GM21786 (cell line): ENCODE results near the gene GATAD2A.
"Not testable (repeated sequence)": the region's sequence is repeated elsewhere in the genome, so short reads cannot be mapped to it uniquely, and the experiment has no call there.

Experiments
- ATAC-seq: cut with Tn5 transposase; IDR thresholded peaks from one replicate; pipeline ENCODE4 v1.9.1; 2021; ENCODE audit not compliant: unreplicated experiment

GATAD2A gene

DNA sequence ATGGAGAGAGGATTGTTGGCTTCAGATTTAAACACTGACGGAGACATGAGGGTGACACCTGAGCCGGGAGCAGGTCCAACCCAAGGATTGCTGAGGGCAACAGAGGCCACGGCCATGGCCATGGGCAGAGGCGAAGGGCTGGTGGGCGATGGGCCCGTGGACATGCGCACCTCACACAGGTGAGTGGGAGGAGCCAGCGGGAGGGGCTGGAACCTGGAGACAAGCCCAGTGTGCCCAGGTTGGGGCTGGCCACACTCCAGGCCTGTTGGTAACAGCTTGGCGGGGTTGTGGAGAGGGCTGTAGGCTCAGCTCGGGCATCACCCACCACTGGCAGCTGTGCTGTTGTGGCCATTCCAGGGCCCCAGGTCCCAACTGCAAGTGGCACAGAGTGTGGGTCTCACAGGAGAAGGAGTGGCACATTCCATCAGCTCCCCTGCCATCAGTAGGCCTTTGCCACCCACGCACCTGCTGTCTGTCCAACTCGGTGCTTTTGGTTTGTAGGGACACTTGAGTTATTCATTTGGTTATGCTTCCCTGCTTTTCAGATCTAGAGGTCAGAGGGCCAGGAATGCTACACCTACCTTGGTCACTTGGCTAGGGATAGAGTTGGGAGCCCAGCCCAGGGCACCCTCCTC lies 60.1 kb downstream of the GATAD2A start:
- ATAC-seq = no peak

DNA sequence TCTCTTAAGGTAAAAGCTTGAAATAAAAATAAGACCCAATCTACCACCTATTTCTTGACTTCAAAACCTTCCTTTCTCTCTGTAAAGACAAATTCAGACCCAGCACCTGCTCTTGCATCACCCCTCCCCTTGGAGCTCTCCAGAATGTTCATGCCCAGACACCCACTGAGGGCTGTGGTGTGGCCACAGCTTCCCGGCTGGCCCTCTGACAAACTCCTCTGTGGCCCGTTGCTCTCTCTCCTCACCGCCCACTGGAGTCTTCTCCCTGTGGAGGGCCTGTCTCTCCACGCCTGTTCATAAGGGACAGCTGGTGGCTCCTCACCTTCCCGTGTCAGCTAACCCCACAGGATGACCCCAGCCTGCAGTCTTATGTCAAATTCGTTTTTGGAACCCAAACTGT lies 60.7 kb downstream of the GATAD2A start:
- no peak for ATAC-seq

DNA sequence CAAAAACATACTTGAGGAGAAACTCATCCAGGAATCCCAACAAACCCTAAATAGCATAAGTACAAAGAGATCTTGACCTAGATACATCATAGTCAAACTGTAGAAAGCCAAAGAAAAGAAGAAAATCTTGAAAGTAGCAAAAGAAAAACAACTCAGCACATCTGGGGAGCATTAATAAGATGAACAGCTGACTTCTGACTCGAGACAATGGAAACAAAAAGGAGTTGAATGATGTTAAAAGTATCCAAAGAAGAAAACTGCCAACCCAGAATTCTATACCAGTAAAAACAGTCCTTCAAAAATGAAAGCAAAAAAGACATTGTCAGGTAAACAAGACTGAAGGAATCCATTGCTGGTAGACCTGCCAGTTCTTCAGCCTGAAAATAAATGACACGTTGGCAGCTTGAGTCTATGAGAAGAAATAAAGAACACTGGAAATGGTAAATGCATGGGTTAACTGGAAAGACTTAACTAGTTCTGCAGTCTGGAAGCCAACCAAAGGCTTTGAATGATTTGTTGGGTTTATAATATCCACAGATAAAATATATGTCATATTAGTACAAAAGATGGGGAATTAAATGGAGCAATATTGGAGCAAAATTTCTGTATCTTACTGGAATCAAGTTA lies 63.1 kb downstream of the GATAD2A start:
- no peak for ATAC-seq

DNA sequence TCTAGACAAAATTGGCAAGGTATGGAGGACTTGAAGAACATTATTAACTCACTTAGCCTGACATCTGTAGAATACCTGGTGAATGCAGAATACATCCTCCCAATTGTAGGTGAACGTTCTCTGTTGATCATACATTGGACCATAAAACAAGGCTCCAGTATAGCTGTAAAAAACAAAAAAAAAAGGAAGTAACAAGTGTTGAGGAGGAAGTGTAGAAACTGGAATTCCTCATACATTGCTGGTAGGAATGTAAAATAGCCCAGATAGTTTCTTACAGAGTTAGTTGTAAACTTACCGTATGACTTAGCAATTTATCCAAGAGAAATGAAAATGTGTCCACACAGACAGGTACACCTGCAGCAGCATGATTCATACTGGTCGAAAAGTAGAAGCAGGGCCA lies 65.1 kb downstream of the GATAD2A start:
- ATAC-seq = no peak

DNA sequence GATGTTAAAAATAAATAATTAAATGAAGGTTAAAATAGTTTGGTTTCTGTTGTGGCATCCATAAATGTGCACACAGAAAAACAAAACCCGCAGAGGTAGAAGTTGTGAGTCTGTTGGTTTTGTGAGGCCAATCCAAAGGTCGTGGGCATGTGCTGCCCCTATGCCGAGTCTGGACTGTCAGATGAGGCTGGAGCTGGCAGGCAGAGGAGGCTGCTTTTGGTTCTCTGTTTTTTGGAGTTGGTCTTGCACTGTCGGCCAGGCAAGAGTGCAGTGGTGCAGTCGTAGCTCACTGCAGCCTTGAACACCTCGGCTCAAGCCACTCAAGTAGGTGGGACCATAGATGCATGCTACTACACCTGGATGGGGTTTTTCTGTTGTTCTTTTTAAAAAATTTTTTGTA lies 66.2 kb downstream of the GATAD2A start:
- no peak for ATAC-seq

DNA sequence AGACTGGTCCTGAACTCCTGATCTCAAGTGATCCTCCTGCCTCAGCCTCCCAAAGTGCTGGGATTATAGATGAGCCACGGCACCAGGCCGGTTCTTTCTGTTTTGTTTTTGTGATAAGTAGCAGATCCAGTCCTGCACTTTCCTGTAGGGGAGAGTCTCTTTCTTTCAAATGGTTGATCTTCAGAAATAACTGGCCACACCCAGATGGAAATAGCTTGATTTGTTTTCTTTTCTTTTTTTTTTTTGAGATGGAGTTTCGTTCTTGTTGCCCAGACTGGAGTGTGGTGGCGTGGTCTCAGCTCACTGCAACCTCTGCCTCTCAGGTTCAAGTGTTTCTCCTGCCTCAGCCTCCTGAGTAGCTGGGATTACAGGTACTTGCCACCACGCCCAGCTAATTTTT lies 66.6 kb downstream of the GATAD2A start:
- ATAC-seq = not testable (repeated sequence)

DNA sequence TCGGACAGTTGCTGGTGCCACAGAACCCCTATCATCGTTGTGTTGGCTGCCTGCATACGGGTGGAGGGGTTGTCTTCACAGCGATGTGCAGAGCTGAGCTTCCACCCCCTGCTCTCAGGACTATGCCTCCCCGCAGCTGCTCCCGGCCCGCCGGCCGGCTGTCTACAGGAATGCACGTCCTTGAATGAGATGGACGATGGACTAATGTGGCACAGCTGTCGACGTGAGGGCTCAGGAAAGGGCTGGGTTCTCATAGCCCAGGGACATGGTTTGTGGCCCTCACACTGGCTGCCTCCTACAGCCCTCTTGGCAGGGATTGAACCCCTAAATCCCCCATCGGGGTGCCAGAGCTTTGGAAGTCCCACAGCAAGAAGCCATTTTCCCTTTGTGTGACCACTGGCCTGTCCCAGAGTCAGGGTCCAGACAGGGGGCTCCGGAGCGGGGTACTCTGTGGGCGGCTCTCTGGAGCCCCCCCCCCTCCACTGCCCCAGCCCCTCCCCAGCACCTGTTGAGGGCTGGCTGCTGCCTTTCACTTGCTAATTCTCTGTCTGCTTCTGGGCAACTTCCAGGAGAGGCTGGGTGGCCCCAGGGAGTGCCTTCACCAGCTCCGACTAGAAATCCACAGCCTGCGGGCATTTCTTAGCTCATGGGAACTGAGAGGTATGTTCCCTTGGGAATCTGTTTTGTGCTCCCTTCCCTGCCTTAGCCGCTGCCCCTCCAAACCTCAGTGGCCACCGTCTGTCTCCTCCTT lies 69.7 kb downstream of the GATAD2A start:
- ATAC-seq = no peak

DNA sequence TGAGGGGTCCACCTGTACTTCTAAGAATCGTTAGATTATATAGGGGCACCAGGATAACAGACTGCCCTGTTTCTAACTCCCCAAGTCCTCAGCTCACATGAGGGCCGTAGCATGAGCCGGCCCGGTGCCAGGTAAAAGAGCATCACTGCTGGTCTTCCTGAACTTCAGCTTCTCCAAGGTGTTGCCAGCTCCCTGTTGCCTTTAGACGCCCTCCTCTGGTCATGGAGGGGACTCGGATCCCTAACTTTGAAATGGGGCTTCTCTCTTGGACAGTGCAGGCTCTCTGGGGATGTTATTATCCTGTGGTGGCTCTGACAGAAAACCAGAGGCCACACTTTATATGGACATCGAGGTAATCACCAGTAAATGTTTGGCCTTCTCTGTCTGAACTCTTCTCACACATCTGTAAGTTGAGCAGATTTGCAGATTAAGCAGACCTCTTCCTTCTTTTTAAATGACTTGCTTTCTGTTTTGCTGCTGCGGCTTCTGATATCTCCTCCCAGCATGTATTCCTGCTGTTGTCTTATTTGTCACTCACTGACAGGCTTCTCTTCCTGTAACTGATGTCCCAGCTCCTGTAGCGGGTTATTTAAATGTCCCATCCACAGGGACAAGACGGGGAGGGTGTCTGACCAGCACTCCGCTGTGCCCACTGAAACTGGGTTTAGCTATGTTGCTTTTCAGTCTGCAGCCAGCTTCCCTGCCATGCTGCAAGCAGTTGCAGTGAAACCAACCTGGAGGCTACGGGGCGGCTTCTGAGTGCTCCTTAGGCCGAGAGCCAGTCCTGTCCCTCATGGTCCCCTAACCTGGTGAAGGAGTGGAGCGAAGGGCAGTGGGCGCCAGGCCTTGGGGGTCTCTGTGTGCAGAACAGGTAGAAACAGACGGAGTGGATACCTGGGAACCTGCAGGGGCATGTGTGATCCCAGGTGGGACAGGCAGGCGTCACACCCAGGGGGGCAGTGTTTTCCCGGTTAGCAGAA lies 70.7 kb downstream of the GATAD2A start:
- ATAC-seq = no peak

DNA sequence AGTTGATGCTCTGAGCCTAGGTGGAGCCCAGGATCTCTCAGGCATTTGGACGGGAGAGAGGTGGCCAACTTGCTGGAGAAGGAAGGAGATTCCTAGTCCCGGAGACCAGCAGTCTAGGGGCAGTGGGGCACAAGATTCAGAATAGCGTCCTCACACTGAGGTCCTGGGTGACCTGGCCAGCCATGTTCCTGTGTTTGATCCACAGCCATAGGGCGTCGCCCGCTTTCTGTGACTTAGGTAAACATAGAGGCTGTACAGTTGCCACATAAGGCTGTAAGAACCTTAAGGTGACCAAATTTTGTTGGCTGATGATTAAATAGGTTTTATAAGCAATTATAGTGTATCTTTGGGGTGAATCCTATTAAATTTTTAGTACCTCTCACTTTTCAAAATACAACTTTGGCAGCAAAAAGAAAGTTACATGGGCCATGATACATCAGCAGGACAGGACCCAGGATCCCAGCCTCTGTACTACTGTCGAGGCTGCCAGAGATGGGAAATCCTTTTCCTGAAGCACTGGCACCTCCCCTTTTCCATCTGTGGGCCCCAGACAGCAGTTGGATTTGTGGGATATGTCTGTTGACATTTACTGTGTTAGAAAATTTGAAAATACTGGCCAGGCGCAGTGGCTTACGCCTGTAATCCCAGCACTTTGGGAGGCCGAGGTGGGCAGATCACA lies 72.4 kb downstream of the GATAD2A start:
- ATAC-seq = no peak

DNA sequence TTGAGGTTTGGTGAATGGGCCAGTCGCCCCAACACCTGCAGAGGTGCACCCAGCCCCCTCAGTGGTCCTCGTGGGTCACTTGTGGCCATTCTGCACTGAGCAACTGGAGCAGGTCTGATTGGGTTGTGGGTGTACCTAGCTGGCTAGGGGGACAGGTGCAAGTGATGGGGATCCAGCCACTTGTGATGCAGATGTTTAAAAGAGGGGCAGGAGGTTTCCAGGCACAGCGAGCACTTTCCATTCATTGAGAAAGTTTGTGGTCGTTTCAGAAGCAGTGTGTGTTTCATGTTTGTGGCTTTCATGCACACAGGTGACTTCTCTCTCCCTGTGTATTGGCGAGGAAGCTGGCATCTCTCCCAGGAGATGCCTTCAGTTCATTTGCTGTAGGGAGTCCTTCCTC lies 75.2 kb downstream of the GATAD2A start:
- peak; percentile 43 for ATAC-seq

DNA sequence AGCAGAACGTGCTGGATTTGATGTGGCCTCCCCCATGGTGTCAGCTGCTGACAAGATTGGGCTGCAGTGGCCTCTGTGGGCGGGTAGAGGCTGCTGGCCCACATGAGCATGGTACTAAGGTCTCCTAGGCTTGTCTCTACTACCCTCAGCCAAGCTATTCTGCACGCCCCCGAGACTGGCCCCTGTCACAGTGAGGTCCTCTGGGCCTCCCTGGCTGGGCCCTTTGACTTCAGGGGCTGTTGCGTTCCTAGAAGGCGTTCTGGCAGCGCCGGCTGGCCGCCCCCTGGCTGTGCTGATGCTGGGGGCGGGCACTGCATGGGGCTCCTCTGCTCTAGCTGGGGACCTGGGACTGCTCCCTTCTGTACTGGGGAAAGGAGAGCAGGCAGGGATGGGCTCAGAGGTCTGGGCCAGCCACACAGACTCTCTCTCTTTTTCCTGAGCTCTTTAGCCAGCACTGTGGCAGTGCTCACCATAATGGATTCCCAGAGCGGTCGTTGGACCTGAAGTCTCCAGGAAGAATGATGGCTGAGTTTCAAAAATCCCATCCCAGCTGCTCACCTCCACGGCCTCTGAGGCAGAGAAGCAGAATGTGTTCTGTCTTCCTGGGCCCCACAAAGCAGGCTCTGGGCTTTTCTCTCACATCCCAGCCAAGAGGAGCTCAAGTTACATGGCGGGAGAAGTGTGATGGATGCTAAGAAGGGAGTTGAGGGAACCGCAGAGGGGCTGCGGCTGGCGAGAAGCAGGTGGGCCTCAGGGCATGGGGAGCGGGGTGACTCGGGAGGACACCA lies 77.5 kb downstream of the GATAD2A start:
- ATAC-seq = no peak

DNA sequence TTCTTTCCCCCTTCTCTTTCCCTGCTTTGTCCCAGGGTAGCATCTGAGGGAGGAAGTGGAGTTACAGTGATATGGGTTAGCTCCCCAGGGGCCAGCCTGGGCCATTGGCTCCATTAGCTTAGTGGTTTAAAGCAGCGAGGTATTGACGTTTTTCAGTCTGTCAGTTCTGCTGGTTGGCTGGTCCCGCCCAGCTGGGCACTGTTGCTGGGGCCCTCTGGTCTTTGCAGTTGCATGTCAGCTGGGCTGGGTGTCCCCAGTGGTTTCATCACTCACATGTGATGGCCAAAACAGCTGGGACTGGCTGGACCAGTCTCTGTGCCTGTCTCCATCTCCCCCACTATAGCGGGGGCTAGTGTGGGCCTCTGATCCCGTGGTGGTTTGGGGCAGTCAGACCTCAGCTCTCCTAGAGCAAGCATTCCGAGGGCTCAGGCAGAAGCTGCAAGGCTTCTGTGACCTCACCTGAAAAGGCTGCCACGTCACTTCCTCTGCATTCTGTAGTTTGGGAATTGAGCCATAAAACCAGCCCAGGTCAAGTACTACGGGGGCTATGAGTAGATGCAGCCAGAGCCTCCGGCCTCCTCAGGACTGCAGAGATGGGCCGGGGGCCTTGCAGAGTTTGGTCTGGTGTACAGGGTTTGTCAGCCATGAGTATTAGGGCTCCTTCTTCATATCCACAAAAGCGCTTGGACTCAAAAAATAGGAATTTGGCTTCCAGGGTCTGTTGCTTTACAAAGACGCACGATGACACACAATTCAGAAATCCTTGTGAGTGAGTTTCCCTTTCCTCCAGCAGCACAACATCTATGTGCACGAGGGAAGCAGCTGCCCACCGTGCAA lies 79.9 kb downstream of the GATAD2A start:
- no peak for ATAC-seq

DNA sequence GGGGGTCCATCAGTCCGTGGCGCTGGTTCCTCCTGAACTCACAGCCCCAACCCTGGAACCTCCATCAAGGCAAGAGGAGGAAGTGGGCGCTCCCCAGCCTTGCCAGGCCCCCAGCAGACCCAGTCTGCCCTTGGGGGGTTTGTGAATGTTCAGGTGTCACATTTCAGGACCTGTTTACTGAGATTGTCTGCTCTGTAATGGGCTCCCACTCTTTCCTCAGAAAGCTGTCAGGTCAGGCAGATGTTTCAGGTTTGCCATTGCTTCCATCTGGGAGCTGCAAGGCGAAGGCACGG lies 80.5 kb downstream of the GATAD2A start:
- ATAC-seq = no peak

DNA sequence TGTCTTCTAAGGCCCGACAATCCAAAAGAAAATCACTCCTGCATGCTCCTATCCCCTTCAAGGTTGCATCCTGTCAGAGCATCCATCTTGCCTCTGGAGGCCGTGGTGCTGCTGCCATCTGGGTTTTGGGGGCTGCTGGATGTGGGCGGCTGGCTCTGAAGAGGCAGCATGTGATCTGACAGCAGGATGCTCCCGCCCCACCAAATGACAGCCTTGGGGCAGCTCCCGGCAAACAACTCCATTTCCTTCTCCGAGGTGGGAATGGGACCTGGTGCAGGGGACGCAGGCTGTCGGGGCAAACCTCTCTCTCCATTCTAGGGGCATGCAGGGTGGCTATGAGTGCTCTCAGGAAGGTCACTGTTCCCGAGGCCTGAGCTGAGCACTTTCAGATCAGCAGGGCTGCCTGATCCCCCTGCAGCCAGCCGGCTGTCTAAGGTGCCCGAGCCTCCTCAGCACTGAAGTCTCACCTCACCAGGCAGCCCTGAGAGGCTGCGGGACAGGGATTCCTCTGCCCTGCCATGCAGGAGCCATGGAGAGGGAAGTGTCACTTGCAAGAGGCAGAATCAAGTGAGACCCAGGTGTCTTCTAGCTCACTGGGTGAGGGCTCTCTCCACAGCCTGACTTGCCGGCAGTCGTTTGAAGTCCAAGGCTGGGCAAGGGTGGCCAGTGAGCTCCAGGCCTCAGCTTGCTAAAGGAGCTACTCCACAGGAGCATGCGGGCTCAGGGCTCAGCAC lies 81.0 kb downstream of the GATAD2A start:
- ATAC-seq = no peak

DNA sequence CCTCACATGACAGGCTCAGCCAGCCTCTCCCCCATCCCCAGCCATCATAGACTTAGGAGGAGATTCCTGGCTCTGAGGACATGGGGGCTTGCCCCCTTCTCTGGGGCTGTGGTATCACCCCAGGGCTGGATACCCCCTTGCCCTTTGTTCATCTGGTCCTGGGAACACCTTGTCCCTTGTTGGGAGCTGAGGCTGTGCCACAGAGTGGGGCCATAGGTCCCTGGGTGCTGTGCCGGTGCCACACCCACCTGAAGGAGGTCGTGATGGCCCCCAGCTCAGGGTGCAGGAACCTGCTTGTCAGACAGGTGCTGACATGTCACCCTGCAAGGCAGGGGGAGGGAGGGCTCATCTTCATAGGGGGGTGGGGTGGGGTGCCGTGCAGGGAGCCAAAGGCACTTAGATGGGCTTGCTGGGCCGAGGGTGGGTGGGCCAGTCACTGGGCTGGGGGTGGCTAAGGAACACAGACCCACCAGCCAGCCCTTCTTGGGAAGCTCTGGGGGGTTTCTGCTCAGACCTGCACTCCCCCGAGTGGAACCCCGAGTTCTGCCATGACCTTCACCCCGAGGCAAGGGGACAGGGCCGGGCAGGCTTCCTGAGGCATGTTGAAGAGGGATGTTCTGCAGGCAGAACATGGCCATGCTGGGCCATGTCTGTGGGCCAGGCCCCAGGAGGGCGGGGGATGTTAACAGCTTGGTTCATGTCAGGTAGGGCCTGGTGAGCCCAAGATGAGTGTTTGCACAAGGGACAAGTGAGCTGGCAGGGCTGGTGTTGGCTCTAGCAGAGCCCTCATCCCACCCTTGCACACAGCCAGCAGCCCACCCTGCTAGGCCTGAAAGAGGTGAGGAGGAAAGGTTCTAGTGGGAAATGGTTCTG lies 81.8 kb downstream of the GATAD2A start:
- ATAC-seq = no peak

DNA sequence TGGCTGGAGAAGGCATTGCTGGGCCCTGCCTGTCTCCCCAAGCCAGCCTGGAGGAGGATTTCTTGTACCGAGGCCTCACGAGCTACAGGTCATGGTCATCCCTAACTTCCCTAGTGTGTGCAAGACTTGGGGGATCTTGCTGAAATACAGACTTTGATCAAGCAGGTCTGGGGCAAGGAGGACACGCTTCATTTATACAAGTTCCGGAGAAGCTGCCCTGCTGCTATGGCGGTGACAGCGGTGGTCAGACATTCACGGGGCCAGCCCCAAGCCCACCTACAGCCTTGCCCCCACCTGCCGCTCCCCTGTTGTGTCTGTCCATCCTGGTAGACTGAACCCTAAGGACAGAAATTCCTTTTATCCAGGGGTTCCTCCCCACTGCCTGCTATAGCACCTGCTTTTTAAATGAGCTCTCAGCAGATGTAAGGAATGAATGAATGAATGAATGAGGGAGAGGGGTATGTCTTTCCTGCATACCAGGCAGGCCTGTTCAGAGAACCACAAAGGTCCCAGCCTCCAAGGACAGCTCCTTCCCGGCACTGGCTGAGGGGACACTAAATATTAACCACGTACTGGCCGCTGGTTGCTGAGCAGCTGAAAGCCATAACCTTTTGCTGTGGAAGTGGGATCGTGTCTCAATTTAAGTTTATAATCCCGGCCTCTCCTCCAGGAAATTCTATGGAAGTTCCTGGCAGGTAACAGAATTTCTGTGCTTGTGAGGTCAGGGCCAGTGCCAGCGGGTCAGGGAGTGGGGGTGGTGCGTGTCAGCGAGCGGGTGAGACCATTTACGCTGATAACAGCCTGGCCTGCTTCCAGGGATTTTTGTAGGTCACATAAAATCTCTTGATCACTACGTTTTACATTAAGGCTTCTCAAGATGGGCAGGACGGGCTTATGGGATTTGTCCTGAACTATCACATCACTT lies 82.7 kb downstream of the GATAD2A start:
- no peak for ATAC-seq
